ENCODE data around the gene SPEG. TPM values are rescaled to one million over a fixed set of nuclear protein-coding genes. Genes with fewer than 3 reads are reported as not detected.

Gene SPEG
- total RNA-seq, 1 experiment from 2014 or later = 56.6 TPM

GRCh38 chr2:219527076-219527394 lies 92.4 kb downstream of the SPEG start:
- CTCF ChIA-PET = interaction anchor here (1.8 to 7.7 kb wide), 5 partner anchors 17 to 139 kb away, joined by 9 to 109 read pairs (median 47); partner anchors contain the start of genes DNPEP and GMPPA
- Histone ChIP-seq H4K20me1 (ENCODE audit: insufficient read depth) (no peaks in the 10 kb centered on the region), H3K27ac (ENCODE audit: low read depth, low read length) (no peak overlapping the region), H3K9me3 (ENCODE audit: control insufficient read depth in 1 of 2, insufficient read depth in 1 of 2, low read depth in 1 of 2, low read length in 2 of 2) (no peaks in the 10 kb centered on the region), H3K79me2 (ENCODE audit: insufficient read depth, low read length) (no peaks in the 10 kb centered on the region), H3K9ac (ENCODE audit: low read length) (no peak overlapping the region), H3K4me1 (ENCODE audit: control insufficient read depth in 1 of 2, insufficient read depth in 2 of 2, low read length in 2 of 2) (peaks cover 22 to 56% of the 10 kb centered on the region in 2 experiments), H3K9me2 (ENCODE audit: insufficient read depth) (no peaks in the 10 kb centered on the region), H3K36me3 (ENCODE audit: control insufficient read depth in 1 of 2, insufficient read depth in 2 of 2, low read length in 2 of 2) (no peaks in the 10 kb centered on the region), H3K4me2 (ENCODE audit: low read length) (no peak overlapping the region), H2AFZ (ENCODE audit: low read depth, low read length, poor library complexity, severe bottlenecking) (no peak overlapping the region), H3K4me3 (replicated peaks in 1 of 2; ENCODE audit: low read depth in 1 of 2, low read length in 2 of 2) (no peak overlapping the region), H3K27me3 (ENCODE audit: insufficient read depth, low read length) (no peaks in the 10 kb centered on the region)
- RAD21 ChIA-PET (ENCODE audit: low non-redundant PET in 1 of 2, low total read pairs in 2 of 2, uncharacterized antibody in 2 of 2, unreplicated experiment in 2 of 2) = no interaction called here
- BruUV-seq (replicated peaks) = no TSS peak
- POLR2A ChIA-PET = interaction anchor here (1.4 kb wide), 1 partner anchor 29 kb away, joined by 3 read pairs; no protein-coding TSS in a partner anchor
- DNase-seq (ENCODE audit: low read depth, low spot score) = no peak
- ATAC-seq = no peak
- intact Hi-C loops (cut with micrococcal nuclease) = no loop called here
- TF ChIP-seq ZNF274 (IDR thresholded peaks at IDR 0.05; ENCODE audit: low read depth, low read length) (no peak), POLR2AphosphoS5 (IDR thresholded peaks at IDR 0.05; ENCODE audit: low read depth, low read length) (no peak)

- H2AFZ ChIP-seq (ENCODE audit: low read depth, low read length, poor library complexity, severe bottlenecking) = no peak overlapping the region
- H3K9me2 ChIP-seq (ENCODE audit: insufficient read depth) = no peaks in the 10 kb centered on the region
- H3K27ac ChIP-seq (ENCODE audit: low read depth, low read length) = no peak overlapping the region
- peaks cover 20 to 52% of the 10 kb centered on the region in 2 experiments for H3K4me1 ChIP-seq (ENCODE audit: control insufficient read depth in 1 of 2, insufficient read depth in 2 of 2, low read length in 2 of 2)
- no peaks in the 10 kb centered on the region for H3K36me3 ChIP-seq (ENCODE audit: control insufficient read depth in 1 of 2, insufficient read depth in 2 of 2, low read length in 2 of 2)
- no peak for ATAC-seq
- BruUV-seq (replicated peaks) = no TSS peak
- RAD21 ChIA-PET (ENCODE audit: low non-redundant PET in 1 of 2, low total read pairs in 2 of 2, uncharacterized antibody in 2 of 2, unreplicated experiment in 2 of 2) = no interaction called here
- no peak overlapping the region for H3K4me2 ChIP-seq (ENCODE audit: low read length)
- H3K9me3 ChIP-seq (ENCODE audit: control insufficient read depth in 1 of 2, insufficient read depth in 1 of 2, low read depth in 1 of 2, low read length in 2 of 2) = no peaks in the 10 kb centered on the region
- POLR2A ChIA-PET = interaction anchor here (1.4 kb wide), 1 partner anchor 30 kb away, joined by 3 read pairs; no protein-coding TSS in a partner anchor
- no peak for DNase-seq (ENCODE audit: low read depth, low spot score)
- no peaks in the 10 kb centered on the region for H3K79me2 ChIP-seq (ENCODE audit: insufficient read depth, low read length)
- TF ChIP-seq CEBPB (IDR thresholded peaks at IDR 0.05; ENCODE audit: low read depth) (no peak), MAX (IDR thresholded peaks at IDR 0.05) (no peak), ELF1 (IDR thresholded peaks at IDR 0.05; ENCODE audit: borderline replicate concordance, low read depth) (no peak), TCF7L2 (IDR thresholded peaks at IDR 0.05; ENCODE audit: borderline replicate concordance, extremely low read depth, insufficient read depth, insufficient read length) (no peak), SRF (IDR thresholded peaks at IDR 0.05; ENCODE audit: low read depth) (no peak), CTCF (IDR thresholded peaks at IDR 0.05 in 2 of 3, conservative IDR thresholded peaks at IDR 0.05 in 1 of 3; ENCODE audit: borderline replicate concordance in 1 of 3, insufficient read depth in 1 of 3, low read depth in 2 of 3, low read length in 2 of 3) (no peak), ZNF274 (IDR thresholded peaks at IDR 0.05; ENCODE audit: low read depth, low read length) (no peak), EGR1 (IDR thresholded peaks at IDR 0.05; ENCODE audit: low read depth) (no peak), FOSL1 (IDR thresholded peaks at IDR 0.05; ENCODE audit: low read depth) (no peak), ATF3 (IDR thresholded peaks at IDR 0.05) (no peak), POLR2AphosphoS5 (IDR thresholded peaks at IDR 0.05; ENCODE audit: low read depth, low read length) (no peak), EZH2phosphoT487 (IDR thresholded peaks at IDR 0.05; ENCODE audit: borderline replicate concordance) (no peak), CBX3 (IDR thresholded peaks at IDR 0.05; ENCODE audit: low read depth) (no peak)
- TF ChIP-seq, protein P1, sequence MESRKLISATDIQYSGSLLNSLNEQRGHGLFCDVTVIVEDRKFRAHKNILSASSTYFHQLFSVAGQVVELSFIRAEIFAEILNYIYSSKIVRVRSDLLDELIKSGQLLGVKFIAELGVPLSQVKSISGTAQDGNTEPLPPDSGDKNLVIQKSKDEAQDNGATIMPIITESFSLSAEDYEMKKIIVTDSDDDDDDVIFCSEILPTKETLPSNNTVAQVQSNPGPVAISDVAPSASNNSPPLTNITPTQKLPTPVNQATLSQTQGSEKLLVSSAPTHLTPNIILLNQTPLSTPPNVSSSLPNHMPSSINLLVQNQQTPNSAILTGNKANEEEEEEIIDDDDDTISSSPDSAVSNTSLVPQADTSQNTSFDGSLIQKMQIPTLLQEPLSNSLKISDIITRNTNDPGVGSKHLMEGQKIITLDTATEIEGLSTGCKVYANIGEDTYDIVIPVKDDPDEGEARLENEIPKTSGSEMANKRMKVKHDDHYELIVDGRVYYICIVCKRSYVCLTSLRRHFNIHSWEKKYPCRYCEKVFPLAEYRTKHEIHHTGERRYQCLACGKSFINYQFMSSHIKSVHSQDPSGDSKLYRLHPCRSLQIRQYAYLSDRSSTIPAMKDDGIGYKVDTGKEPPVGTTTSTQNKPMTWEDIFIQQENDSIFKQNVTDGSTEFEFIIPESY (IDR thresholded peaks at IDR 0.05; ENCODE audit: extremely low read depth, insufficient replicate concordance, low read length) = no peak
- H3K27me3 ChIP-seq (ENCODE audit: insufficient read depth, low read length) = no peaks in the 10 kb centered on the region
- no peaks in the 10 kb centered on the region for H4K20me1 ChIP-seq (ENCODE audit: insufficient read depth)
- no peak overlapping the region for H3K4me3 ChIP-seq (replicated peaks in 1 of 2; ENCODE audit: low read depth in 1 of 2, low read length in 2 of 2)
- H3K9ac ChIP-seq (ENCODE audit: low read length) = no peak overlapping the region
- intact Hi-C loops (cut with micrococcal nuclease) = no loop called here
- CTCF ChIA-PET = interaction anchor here (0.7 to 7.7 kb wide), 6 partner anchors 17 to 232 kb away, joined by 3 to 109 read pairs (median 40); partner anchors contain the start of genes DNPEP and GMPPA
Observed at GRCh38 chr2:219527472-219527871, 92.8 kb downstream of the SPEG start.
